Daoy (cell line): ENCODE results near the gene NKD2. TPM values are rescaled to one million over a fixed set of nuclear protein-coding genes. Genes with fewer than 3 reads are reported as not detected.

Experiments
- DNase-seq: peaks from one replicate; pipeline ENCODE4 v3.0.0-alpha.2; 2015; ENCODE audit warnings: low read depth
- total RNA-seq: library from RNA; depleted of rRNA; stranded (reverse); fragments of >200 nt; shearing (Covaris generic); gene quantifications from 2 replicates; pipeline ENCODE4 v1.2.3, GENCODE V29; 2014

NKD2 gene
- total RNA-seq, 1 experiment from 2014 or later: 1.3 TPM

- DNase-seq: no peak
Measured at GRCh38 chr5:1029945-1030625, 21.5 kb downstream of the NKD2 start.

DNA sequence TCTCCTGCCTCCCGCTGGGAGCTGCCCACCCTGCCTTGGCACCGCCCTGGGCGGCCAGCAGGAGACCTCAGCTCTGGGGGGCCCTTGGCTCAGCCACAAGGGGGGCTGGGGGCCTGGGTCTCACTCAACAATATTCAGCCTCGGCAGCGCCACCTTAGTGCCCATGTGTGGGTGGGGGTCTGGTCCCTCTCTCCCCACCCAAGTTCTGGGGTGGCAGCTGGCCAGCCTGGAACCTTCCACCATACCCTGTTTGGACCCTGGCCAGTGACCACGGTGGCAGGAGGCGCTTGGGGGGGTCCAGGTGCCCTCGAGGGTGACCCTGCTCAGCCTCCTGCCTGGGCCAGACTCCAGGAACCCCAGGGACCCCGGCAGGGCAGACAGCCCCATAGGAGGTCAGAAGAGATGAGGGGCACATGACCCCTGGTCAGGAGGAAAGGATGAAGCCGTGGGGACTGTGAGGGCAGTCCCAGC is 22.2 kb downstream of the NKD2 start:
- DNase-seq: no peak

- no peak for DNase-seq
Measured at GRCh38 chr5:1031306-1031959, 22.8 kb downstream of the NKD2 start.

DNA sequence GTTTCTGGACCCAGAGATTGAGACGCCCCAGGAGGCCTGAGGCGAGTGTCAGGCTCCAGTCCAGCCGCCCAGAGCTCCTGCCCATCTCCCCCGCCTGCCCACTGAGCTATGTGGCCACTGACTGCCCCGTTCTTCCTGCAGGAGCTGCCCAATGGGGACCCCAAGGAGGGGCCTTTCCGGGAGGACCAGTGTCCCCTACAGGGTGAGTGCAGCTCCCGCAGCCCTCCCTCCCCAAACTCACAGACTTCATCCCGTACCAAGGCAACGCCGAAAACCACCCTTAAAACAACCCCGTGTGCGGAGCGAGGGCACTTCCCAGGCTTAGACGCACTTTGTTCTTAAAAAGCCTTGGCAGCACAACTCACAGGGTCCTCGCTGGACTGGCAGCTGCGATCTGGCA is 23.4 kb downstream of the NKD2 start:
- DNase-seq: no peak

DNA sequence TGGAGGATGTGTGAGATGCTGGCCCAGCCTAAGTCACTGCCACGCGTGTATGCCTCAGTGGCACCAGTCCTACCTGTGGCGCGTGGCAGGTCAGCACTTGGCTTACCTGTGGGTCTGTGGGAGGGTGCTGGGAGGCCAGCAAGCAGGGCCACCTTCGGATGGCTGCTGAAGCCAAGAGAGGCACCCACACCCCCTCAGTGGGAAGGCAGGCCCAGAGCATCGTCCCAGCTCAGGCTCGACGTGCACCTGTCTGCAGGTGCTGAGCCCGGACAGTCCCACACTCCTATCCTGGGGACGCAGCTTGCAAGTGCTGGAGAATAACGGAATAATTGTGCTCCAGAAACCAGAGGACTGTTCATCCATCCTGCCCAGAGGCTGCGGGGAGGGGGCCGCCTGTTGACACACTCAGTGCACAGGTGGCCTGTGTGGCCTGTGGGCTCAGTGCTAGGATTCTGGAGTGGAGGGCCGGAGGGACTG is 24.0 kb downstream of the NKD2 start:
- no peak for DNase-seq

DNA sequence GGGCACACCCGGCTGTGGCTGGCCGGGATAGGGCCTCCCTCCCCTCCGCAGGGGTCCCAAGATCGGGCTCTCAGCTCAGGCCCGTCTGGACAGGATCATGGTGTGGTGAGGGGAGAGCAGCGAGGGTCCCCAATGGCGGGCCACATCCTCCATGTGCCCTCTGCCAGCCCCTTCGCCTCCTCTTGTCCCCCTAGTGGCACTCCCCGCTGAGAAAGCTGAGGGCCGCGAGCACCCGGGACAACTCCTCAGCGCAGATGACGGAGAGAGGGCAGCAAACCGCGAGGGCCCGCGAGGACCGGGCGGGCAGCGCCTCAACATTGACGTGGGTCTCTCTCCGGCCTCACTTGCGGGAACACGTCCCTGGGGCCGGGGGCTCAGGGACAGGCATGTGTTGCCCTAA is 24.6 kb downstream of the NKD2 start:
- no peak for DNase-seq

DNA sequence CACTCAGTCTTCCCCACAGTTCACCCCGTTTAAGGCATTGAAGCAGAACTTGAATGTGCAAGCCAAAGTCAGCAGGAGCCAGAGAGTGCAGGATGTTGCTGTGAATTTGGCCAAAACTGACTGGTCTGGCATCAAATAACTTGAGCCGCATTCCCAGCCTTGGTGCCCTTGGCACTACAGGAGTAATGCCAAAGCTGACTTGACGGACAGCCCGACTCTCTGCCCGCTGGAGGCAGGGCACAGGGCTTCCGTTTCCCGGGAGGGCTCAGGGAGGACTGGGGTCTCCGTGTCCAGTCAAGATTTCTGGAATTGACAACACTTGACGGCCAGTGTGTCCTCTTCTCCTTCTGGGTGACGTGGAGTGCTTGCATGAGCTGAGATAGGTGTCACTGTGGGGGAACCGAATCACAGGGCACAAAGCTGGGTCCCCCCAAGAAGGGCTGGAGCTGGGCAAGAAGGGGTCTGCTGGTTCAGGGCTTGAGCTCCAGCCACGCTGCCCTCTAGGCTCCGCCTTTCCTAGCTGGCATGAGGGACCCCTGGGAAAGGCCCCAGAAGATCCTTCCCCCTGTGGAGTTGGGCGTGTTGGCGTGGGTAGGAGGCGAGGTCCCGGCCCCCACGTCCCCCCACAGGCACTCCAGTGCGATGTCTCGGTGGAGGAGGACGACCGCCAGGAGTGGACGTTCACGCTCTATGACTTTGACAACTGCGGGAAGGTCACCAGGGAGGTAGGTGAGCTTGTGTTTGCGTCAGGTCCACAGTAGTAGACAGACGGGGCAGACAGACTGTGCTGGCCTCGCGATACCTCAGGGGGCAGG is 25.2 kb downstream of the NKD2 start:
- DNase-seq: no peak

- DNase-seq: no peak
Measured at GRCh38 chr5:1034421-1034905, 25.9 kb downstream of the NKD2 start.

DNA sequence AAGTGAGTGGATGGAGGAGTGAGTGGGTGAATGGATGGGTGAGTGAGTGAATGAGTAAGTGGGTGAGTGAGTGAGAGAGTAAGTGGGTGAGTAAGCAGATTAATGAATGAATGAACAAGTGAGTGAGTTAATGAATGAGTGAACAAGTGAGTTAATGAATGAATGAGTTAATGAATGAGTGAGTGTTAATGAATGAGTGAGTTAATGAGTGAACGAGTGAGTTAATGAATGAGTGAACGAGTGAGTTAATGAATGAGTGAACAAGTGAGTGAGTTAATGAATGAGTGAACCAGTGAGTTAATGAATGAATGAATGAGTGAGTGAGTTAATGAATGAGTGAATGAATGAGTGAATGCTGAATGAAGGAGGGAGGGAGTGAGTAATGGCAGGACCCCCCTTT is 26.4 kb downstream of the NKD2 start:
- no peak for DNase-seq

- DNase-seq: no peak
Measured at GRCh38 chr5:1035421-1036405, 27.1 kb downstream of the NKD2 start.

DNA sequence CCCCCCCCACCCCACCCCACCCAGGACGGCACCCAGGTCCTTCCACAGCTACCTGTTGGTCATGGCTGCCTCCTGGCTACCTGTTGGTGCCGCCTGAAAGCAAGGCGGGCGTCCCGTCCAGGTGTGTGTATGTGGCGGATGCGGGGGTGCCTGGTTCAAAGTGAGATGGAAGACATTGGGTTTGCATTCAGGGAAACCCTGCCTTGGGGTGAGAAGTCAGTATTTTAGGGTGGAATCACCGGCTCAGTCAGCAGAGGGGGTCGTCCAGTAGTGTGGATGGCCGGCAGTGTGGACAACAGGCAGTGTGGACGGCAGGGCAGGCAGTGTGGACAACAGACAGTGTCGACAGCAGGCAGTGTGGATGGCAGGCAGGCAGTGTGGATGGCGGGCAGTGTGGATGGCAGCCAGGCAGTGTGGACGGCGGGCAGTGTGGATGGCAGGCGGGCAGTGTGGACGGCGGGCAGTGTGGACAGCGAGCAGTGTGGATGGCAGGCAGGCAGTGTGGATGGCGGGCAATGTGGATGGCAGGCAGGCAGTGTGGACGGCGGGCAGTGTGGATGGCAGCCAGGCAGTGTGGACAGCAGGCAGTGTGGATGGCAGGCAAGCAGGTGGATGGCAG is 28.0 kb downstream of the NKD2 start:
- no peak for DNase-seq

DNA sequence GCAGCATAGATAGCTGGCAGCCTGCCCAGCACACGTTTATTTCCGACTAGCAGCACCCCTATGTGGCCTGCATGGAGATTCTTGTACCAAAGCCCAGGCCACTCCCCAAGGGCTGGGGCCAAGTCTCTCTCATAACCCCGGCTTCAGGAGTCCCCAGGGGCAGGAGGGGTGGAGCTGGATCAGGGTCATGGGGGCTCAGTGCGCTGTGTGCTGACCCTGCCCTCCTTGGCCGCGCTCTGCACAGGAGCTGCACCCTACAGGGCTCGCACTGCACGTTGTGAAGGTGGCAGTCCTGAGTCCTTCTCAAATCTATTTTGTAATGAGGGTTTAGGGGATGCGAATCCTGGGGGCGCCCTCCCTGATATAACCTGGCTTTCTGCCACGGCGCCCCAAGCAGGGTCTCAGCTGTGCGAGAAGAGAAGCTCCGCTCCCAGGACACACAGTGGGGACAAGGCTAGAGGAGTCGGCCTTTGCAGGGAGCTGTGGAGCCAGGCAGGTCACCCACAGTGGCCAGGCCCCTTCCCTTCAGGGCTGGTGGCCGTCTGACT is 28.6 kb downstream of the NKD2 start:
- no peak for DNase-seq

DNA sequence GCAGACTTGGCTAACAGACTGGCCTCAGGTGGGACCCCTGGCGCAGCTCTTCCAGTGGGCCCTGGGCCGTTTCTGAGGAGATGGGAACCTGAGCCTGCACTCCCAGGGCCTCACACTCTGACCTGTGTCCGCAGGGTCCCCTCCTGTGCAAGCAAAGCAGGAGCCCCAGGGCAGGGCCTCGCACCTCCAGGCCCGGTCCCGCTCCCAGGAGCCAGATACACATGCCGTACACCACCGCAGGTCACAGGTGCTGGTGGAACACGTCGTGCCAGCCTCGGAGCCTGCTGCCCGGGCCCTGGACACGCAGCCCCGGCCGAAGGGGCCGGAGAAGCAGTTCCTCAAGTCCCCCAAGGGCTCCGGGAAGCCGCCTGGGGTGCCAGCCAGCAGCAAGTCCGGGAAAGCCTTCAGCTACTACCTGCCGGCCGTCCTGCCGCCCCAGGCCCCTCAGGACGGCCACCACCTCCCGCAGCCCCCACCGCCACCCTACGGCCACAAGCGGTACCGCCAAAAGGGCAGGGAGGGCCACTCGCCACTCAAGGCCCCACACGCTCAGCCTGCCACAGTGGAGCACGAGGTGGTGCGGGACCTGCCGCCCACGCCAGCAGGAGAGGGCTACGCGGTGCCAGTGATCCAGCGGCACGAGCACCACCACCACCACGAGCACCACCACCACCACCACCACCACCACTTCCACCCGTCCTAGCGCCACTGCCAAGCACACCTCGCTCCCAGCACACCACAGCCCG is 29.2 kb downstream of the NKD2 start:
- no peak for DNase-seq

DNA sequence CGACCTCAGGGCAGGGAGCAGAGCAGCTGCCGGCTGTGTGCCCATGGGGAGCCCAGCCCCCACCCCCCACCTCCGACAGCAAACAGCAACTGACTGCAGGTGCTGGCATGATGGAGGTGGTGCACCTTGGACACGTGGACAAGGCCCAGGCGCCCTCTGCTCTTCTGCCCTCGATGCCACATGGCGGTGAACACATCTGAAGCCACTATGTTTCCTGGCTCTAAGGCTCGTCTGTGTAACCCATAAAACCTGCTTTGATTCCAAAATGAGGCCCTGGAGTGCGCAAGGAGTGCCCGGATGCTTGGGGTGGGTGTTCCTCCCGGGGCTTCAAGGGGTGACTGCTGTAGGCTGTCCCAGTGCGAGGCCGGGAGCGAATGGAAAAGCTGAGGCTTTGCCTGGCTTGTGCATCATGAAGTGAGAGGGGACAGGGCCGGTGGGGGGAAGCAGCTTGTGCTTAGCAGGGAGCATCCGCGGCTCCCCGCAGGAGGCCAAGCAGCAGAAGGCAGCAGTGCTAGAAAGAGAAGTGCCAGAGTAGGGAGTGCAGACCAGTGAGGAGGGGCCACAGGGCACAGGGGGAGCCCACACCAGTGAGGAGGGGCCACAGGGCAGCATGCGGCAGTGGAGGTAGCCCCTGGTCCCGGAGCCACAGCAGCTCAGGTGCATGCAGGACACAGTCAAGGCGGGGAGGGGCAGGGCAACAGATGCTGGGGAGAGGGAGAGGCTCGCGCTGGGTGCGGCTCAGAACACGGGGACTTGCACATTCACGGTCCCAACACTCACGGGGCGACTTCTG is 30.0 kb downstream of the NKD2 start:
- no peak for DNase-seq

- DNase-seq: no peak
Measured at GRCh38 chr5:1039210-1039548, 30.6 kb downstream of the NKD2 start.

DNA sequence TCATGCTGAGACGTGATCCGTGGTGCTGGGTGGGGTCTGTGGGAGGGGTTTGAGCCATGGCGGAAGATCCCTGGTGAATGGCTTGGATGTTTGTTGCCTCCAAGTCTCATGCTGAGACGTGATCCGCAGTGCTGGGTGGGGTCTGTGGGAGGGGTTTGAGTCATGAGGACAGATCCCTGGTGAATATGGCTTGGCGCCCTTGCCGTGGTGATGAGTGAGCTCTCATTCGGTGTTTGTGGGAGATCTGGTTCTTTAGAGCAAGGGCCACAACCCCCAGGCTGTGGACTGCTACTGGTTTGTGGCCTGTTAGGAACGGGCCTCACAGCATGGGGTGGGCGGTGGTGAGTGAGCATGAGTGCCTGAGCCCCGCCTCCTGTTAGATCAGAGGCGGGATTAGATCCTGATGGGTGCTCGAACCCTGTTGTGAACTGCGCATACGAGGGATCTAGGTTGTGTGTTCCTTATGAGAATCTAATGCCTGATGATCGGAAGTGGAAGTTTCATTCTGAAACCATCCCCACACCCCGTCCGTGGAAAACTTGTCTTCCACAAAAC is 31.2 kb downstream of the NKD2 start:
- DNase-seq: no peak

GRCh38 chr5:1040571-1040970 is 32.0 kb downstream of the NKD2 start:
- DNase-seq: no peak

GRCh38 chr5:1041225-1042143 is 32.9 kb downstream of the NKD2 start:
- DNase-seq: no peak
